BLaER1 (cell line): ENCODE measurements around the gene IGF2.
"Not testable (repeated sequence)": the region's sequence is repeated elsewhere in the genome, so short reads cannot be mapped to it uniquely, and the experiment has no call there.

Experiments used
- H3K27ac ChIP-seq: shearing (Covaris generic); formaldehyde crosslinking; 2 replicates; pipeline ENCODE4 v1.8.1; 2022
- H3K27me3 ChIP-seq: shearing (Covaris generic); formaldehyde crosslinking; 2 replicates; pipeline ENCODE4 v1.8.1; 2022
- H3K36me3 ChIP-seq: shearing (Covaris generic); formaldehyde crosslinking; 2 replicates; pipeline ENCODE4 v1.8.1; 2022
- H3K4me1 ChIP-seq: shearing (Covaris generic); formaldehyde crosslinking; 2 replicates; pipeline ENCODE4 v1.8.1; 2022
- H3K4me2 ChIP-seq: shearing (Covaris generic); formaldehyde crosslinking; 2 replicates; pipeline ENCODE4 v1.8.1; 2022
- H3K4me3 ChIP-seq: shearing (Covaris generic); formaldehyde crosslinking; 2 replicates; pipeline ENCODE4 v1.8.1; 2022
- H3K9ac ChIP-seq: shearing (Covaris generic); formaldehyde crosslinking; 2 replicates; pipeline ENCODE4 v1.8.1; 2022
- H3K9me3 ChIP-seq: shearing (Covaris generic); formaldehyde crosslinking; 2 replicates; pipeline ENCODE4 v1.8.1; 2022
- H4K20me1 ChIP-seq: shearing (Covaris generic); formaldehyde crosslinking; 2 replicates; pipeline ENCODE4 v1.8.1; 2022
- Cebpa-rat ChIP-seq: shearing (Covaris generic); IDR thresholded peaks from 2 replicates; pipeline ENCODE4 v1.8.1; 2022

The IGF2 gene

DNA sequence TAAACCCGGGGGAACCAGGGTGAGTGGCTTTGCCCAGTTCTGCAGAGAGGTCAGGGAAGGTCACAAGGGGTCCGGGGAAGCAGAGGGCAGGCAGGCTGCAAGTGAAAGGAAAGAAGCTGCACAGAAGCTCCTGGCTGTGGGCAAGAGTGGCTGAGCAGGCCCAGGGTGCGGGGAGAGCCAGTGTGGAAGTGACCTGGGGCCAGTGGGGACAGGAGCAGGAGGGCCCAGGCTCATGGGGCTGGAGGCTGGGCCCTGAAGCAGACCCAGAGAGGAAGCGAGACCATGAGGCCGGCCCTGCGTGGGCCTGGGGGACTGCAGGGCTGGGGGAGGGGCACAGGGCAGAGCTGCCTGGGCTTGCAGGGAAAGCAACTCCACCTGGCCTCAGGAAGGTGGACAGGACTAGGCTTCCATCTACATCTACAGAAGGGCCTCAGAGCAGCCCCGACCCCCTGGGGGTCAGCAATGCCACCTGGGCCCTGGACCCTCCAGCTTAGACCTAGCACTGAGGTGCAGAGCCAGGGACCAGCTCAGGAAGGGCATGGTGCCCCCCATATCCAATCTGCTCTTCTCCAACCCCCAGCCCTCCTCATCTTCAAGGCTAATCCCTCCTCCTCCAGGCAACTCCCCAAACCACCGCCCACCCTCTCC lies 11.6 kb downstream of the IGF2 start:
- no peaks in the 10 kb centered on the region for H3K9me3 ChIP-seq

GRCh38 chr11:2126520-2127085 lies 12.6 kb downstream of the IGF2 start:
- Histone ChIP-seq H3K4me1 (peaks cover 20% of the 10 kb centered on the region), H3K36me3 (no peaks in the 10 kb centered on the region), H3K4me3 (no peak overlapping the region), H3K9me3 (no peaks in the 10 kb centered on the region), H3K27ac (no peak overlapping the region), H4K20me1 (peaks cover 5% of the 10 kb centered on the region; the same call in 1 of the 2 replicates), H3K9ac (no peak overlapping the region), H3K27me3 (peaks cover 7% of the 10 kb centered on the region), H3K4me2 (no peak overlapping the region)
- TF ChIP-seq Cebpa-rat = no peak

More for the DNA sequence above, 11.6 kb downstream of the IGF2 start:
- H3K36me3 ChIP-seq = no peaks in the 10 kb centered on the region
- peaks cover 5% of the 10 kb centered on the region; the same call in 1 of the 2 replicates for H4K20me1 ChIP-seq
- no peak for TF ChIP-seq Cebpa-rat
- H3K4me2 ChIP-seq = peak overlapping the region; percentile 48
- H3K9ac ChIP-seq = no peak overlapping the region
- peaks cover 17% of the 10 kb centered on the region for H3K27me3 ChIP-seq
- H3K4me1 ChIP-seq = peaks cover 19% of the 10 kb centered on the region
- no peak overlapping the region for H3K4me3 ChIP-seq
- no peak overlapping the region for H3K27ac ChIP-seq

DNA sequence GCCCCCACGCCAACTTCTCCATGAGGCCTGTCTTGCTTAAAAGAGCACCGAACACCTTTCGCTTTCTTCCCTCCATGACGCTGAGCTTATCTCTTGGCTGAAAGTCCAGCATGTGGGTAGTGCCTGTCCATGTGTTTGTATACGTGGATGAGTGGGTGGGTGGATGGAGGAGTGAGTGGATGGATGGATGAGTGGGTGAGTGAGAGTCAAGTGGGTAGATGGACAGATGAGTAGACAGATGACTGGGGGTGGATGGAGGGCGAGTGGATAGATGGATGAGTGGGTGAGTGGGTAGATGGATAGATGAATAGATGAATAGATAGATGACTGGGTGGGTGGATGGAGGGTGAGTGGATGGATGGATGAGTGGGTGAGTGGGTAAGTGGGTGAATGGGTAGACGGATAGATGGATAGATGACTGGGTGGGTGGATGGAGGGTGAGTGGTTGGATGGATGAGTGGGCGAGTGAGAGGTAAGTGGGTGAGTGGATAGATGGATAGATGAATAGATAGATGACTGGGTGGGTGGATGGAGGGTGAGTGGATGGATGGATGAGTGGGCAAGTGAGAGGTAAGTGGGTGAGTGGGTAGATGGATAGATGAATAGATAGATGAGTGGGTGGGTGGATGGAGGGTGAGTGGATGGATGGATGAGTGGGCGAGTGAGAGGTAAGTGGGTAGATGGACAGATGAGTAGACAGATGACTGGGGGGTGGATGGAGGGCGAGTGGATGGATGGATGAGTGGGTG lies 14.3 kb downstream of the IGF2 start:
- not testable (repeated sequence) for H3K9ac ChIP-seq, H3K4me2 ChIP-seq, H3K27me3 ChIP-seq, H4K20me1 ChIP-seq, H3K36me3 ChIP-seq, H3K9me3 ChIP-seq, H3K4me3 ChIP-seq, H3K27ac ChIP-seq
- peaks cover 20% of the 10 kb centered on the region for H3K4me1 ChIP-seq

DNA sequence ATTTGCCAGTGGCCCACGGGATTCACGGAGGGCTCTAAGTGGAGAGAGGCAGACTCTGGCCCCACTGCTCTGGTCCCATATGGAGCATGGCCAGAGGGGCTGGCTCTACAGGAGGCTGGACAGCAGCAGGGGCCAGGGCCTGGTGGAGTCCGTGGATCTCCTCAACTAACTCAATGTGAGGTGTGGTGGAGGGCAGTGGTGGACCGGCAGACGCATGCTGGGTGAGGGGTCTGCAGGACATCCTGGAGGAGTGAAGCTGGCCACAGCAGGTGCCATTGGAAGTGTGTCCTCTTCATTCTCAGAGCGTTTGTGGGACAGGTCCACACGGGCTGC lies 15.6 kb downstream of the IGF2 start:
- no peak for TF ChIP-seq Cebpa-rat
- Histone ChIP-seq H3K4me1 (peaks cover 19% of the 10 kb centered on the region), H3K9ac (no peak overlapping the region), H3K27me3 (no peaks in the 10 kb centered on the region), H3K4me2 (no peak overlapping the region), H3K27ac (no peak overlapping the region), H4K20me1 (peaks cover 4% of the 10 kb centered on the region; the same call in 1 of the 2 replicates), H3K4me3 (no peak overlapping the region), H3K36me3 (no peaks in the 10 kb centered on the region), H3K9me3 (no peaks in the 10 kb centered on the region)

- Histone ChIP-seq H3K27ac (no peak overlapping the region), H3K4me3 (no peak overlapping the region), H3K9me3 (no peaks in the 10 kb centered on the region), H3K4me1 (peaks cover 14% of the 10 kb centered on the region), H3K27me3 (no peaks in the 10 kb centered on the region), H3K9ac (no peak overlapping the region), H4K20me1 (no peaks in the 10 kb centered on the region), H3K36me3 (no peaks in the 10 kb centered on the region), H3K4me2 (peak overlapping the region; percentile 42)
- TF ChIP-seq Cebpa-rat = no peak
These were observed 16.1 kb downstream of the IGF2 start for GRCh38 chr11:2122907-2123627.

DNA sequence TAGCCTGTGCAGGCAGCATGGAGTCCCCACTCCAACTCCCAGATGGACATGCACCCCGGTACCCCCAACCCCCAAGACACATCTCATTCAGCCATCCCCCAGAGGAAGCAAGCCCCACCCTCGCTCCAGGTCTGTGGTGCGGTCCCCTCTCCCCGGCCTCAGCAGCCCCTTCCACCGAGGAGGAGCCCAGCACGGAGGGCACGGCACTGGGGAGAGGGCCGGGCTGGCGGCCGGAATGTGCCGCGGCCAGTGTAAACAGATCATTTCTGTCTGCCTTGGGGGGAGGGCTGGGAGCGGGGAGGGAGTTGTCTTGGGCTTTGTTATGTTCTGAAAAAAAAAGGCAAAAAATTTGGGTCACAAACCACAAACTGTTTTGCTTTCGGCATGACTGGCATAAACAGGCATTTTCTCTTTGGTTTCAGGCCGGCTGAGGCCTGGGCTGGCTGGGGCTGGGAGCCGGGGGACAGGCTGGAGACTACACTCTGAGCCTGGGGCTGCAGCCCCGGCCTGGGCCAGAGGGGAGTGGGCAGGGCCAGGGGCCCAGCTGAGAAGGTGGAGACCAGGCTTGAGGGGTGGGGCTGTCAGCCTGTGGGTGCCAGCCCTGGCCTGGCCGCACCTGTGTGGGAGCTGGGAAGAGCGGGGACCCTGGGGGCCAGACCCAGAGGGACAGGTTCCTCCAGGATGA lies 16.8 kb downstream of the IGF2 start:
- H3K27ac ChIP-seq = no peak overlapping the region
- H3K4me2 ChIP-seq = peak overlapping the region; percentile 42
- no peaks in the 10 kb centered on the region for H3K36me3 ChIP-seq
- no peaks in the 10 kb centered on the region for H4K20me1 ChIP-seq
- H3K9ac ChIP-seq = no peak overlapping the region
- no peaks in the 10 kb centered on the region for H3K9me3 ChIP-seq
- no peaks in the 10 kb centered on the region for H3K27me3 ChIP-seq
- peaks cover 7% of the 10 kb centered on the region for H3K4me1 ChIP-seq
- H3K4me3 ChIP-seq = no peak overlapping the region
- TF ChIP-seq Cebpa-rat = no peak

- Histone ChIP-seq H3K4me2 (no peak overlapping the region), H3K36me3 (no peaks in the 10 kb centered on the region), H3K9ac (no peak overlapping the region), H3K4me3 (no peak overlapping the region), H3K27ac (no peak overlapping the region), H3K9me3 (no peaks in the 10 kb centered on the region; the same call in 1 of the 2 replicates), H4K20me1 (no peaks in the 10 kb centered on the region), H3K27me3 (no peaks in the 10 kb centered on the region), H3K4me1 (peaks cover 7% of the 10 kb centered on the region)
- no peak for TF ChIP-seq Cebpa-rat
These were observed 17.7 kb downstream of the IGF2 start for GRCh38 chr11:2121227-2122130.

GRCh38 chr11:2120359-2121100 lies 18.7 kb downstream of the IGF2 start:
- no peak for TF ChIP-seq Cebpa-rat
- H3K4me1 ChIP-seq = peaks cover 7% of the 10 kb centered on the region
- no peaks in the 10 kb centered on the region; the same call in 1 of the 2 replicates for H3K9me3 ChIP-seq
- no peak overlapping the region for H3K4me2 ChIP-seq
- H3K27me3 ChIP-seq = no peaks in the 10 kb centered on the region
- H4K20me1 ChIP-seq = no peaks in the 10 kb centered on the region
- H3K27ac ChIP-seq = no peak overlapping the region
- no peaks in the 10 kb centered on the region for H3K36me3 ChIP-seq
- no peak overlapping the region for H3K9ac ChIP-seq
- no peak overlapping the region for H3K4me3 ChIP-seq
